Measurements from ENCODE around the gene SH3RF3. TPM values are rescaled to one million over a fixed set of nuclear protein-coding genes. Genes with fewer than 3 reads are reported as not detected.

Gene SH3RF3
- polyA plus RNA-seq, 1 donor (not counting 4 experiments of a cell fraction or from before 2014, with no cell fraction given) = 0.08 TPM

- dilution Hi-C loops (cut with MboI; ENCODE audit: extremely low pct_ligation_motif_present, low sequenced_read_pairs) = no loop called here
- H3K4me3 ChIP-seq (ENCODE audit: control insufficient read depth in 2 of 3, extremely low read depth in 1 of 3, insufficient read depth in 2 of 3, low read depth in 1 of 3, low read length in 3 of 3) = no peak overlapping the region
- no peak overlapping the region for H3K27ac ChIP-seq (ENCODE audit: control insufficient read depth, insufficient read depth, low read length)
- no peaks in the 10 kb centered on the region for H3K4me1 ChIP-seq (ENCODE audit: control insufficient read depth, extremely low read depth, insufficient read depth, low read length)
- H4K20me1 ChIP-seq (ENCODE audit: control insufficient read depth, extremely low read depth, insufficient read depth, low read length) = no peaks in the 10 kb centered on the region
- H3K9ac ChIP-seq (ENCODE audit: control insufficient read depth, extremely low read depth, insufficient read depth, low read length) = no peak overlapping the region
- DNase-seq (ENCODE audit: low read depth, low spot score) (no peak), FAIRE-seq (no peak)
- no peak overlapping the region for H2AFZ ChIP-seq (ENCODE audit: control insufficient read depth, low read length)
- H3K27me3 ChIP-seq (ENCODE audit: control insufficient read depth, extremely low read depth, insufficient read depth, low read length) = peaks cover 15% of the 10 kb centered on the region
- H3K4me2 ChIP-seq (ENCODE audit: control insufficient read depth, extremely low read depth, insufficient read depth, low read depth, low read length) = no peak overlapping the region
- TF ChIP-seq CTCF (optimal IDR thresholded peaks at IDR 0.05 in 1 of 3, IDR thresholded peaks at IDR 0.05 in 1 of 3, conservative IDR thresholded peaks at IDR 0.05 in 1 of 3; ENCODE audit: extremely low read depth in 1 of 3, insufficient read depth in 2 of 3, low read length in 3 of 3) (no peak), EZH2 (IDR thresholded peaks at IDR 0.05; ENCODE audit: low read length) (no peak)
- H3K79me2 ChIP-seq (ENCODE audit: control insufficient read depth, insufficient read depth, low read length) = no peaks in the 10 kb centered on the region
- no peaks in the 10 kb centered on the region for H3K9me1 ChIP-seq (ENCODE audit: control insufficient read depth, extremely low read depth, insufficient read depth, low read length)
- H3K9me3 ChIP-seq (ENCODE audit: control insufficient read depth, low read depth, low read length) = no peaks in the 10 kb centered on the region
- no peaks in the 10 kb centered on the region for H3K36me3 ChIP-seq (ENCODE audit: control insufficient read depth in 2 of 2, extremely low read depth in 1 of 2, insufficient read depth in 2 of 2, low read length in 2 of 2)
Observed at GRCh38 chr2:109080109-109080508, 48.9 kb upstream of the SH3RF3 start.

GRCh38 chr2:109080757-109081156 lies 48.2 kb upstream of the SH3RF3 start:
- Histone ChIP-seq H3K4me1 (ENCODE audit: control insufficient read depth, extremely low read depth, insufficient read depth, low read length) (no peaks in the 10 kb centered on the region), H4K20me1 (ENCODE audit: control insufficient read depth, extremely low read depth, insufficient read depth, low read length) (no peaks in the 10 kb centered on the region), H3K79me2 (ENCODE audit: control insufficient read depth, insufficient read depth, low read length) (no peaks in the 10 kb centered on the region), H3K9me3 (ENCODE audit: control insufficient read depth, low read depth, low read length) (no peaks in the 10 kb centered on the region), H3K4me3 (ENCODE audit: control insufficient read depth in 2 of 3, extremely low read depth in 1 of 3, insufficient read depth in 2 of 3, low read depth in 1 of 3, low read length in 3 of 3) (no peak overlapping the region), H3K9me1 (ENCODE audit: control insufficient read depth, extremely low read depth, insufficient read depth, low read length) (no peaks in the 10 kb centered on the region), H3K36me3 (ENCODE audit: control insufficient read depth in 2 of 2, extremely low read depth in 1 of 2, insufficient read depth in 2 of 2, low read length in 2 of 2) (no peaks in the 10 kb centered on the region), H2AFZ (ENCODE audit: control insufficient read depth, low read length) (no peak overlapping the region), H3K4me2 (ENCODE audit: control insufficient read depth, extremely low read depth, insufficient read depth, low read depth, low read length) (no peak overlapping the region), H3K27ac (ENCODE audit: control insufficient read depth, insufficient read depth, low read length) (no peak overlapping the region), H3K27me3 (ENCODE audit: control insufficient read depth, extremely low read depth, insufficient read depth, low read length) (peaks cover 15% of the 10 kb centered on the region), H3K9ac (ENCODE audit: control insufficient read depth, extremely low read depth, insufficient read depth, low read length) (no peak overlapping the region)
- dilution Hi-C loops (cut with MboI; ENCODE audit: extremely low pct_ligation_motif_present, low sequenced_read_pairs) = no loop called here
- TF ChIP-seq EZH2 (IDR thresholded peaks at IDR 0.05; ENCODE audit: low read length) = no peak
- TF ChIP-seq CTCF (optimal IDR thresholded peaks at IDR 0.05 in 1 of 3, IDR thresholded peaks at IDR 0.05 in 1 of 3, conservative IDR thresholded peaks at IDR 0.05 in 1 of 3; ENCODE audit: extremely low read depth in 1 of 3, insufficient read depth in 2 of 3, low read length in 3 of 3) = no peak
- no peak for FAIRE-seq
- DNase-seq (ENCODE audit: low read depth, low spot score) = no peak

Data from keratinocyte (primary cell).